IgD-negative memory B cell (primary cell): ENCODE results near the gene MAP3K1. TPM values are rescaled to one million over a fixed set of nuclear protein-coding genes. Genes with fewer than 3 reads are reported as not detected.

Source experiments
- H3K27ac Mint-ChIP-seq, 3 donors: one replicate each; pipeline ENCODE4 v1.8.0; 2020 to 2022; ENCODE audit warnings: mild to moderate bottlenecking in 3 of 3, mixed read lengths in 3 of 3, moderate library complexity in 1 of 3
- H3K27me3 Mint-ChIP-seq: one replicate; pipeline ENCODE4 v1.8.0; 2021; ENCODE audit warnings: mixed read lengths
- H3K36me3 Mint-ChIP-seq: one replicate; pipeline ENCODE4 v1.8.0; 2020; ENCODE audit warnings: mild to moderate bottlenecking, mixed read lengths
- H3K4me1 Mint-ChIP-seq, 3 donors: one replicate each; pipeline ENCODE4 v1.8.0; 2020 to 2022; ENCODE audit warnings: mixed read lengths in 3 of 3, mild to moderate bottlenecking in 1 of 3
- H3K4me3 Mint-ChIP-seq, 4 donors: one replicate each; pipeline ENCODE4 v1.8.0; 2020 to 2022; ENCODE audit warnings: mild to moderate bottlenecking in 4 of 4, mixed read lengths in 4 of 4, moderate library complexity in 3 of 4
- H3K9me3 Mint-ChIP-seq, 3 donors: one replicate each; pipeline ENCODE4 v1.8.0; 2020 to 2021; ENCODE audit warnings: mixed read lengths in 3 of 3, mild to moderate bottlenecking in 1 of 3
- polyA plus RNA-seq: library from polyadenylated mRNA; unstranded; fragments of 300-500 nt; fragmentation: Illumina TruSeq; gene quantifications from one replicate; pipeline ENCODE4 v1.2.3, GENCODE V29; 2021

The MAP3K1 gene
- polyA plus RNA-seq, 1 donor from 2014 or later = 69.8 TPM

- H3K4me1 Mint-ChIP-seq = peaks cover 73 to 84% (median 81%) of the 10 kb centered on the region in 3 donors
- no peaks in the 10 kb centered on the region for H3K27me3 Mint-ChIP-seq
- peak overlapping the region; percentile 32 to 84 (median 69) for H3K27ac Mint-ChIP-seq
- H3K4me3 Mint-ChIP-seq = peak overlapping the region in 3 of 4 donors; percentile 35 to 85 (median 59)
- H3K36me3 Mint-ChIP-seq = peaks cover 14% of the 10 kb centered on the region
- H3K9me3 Mint-ChIP-seq = no peaks in the 10 kb centered on the region
Observed at GRCh38 chr5:56824019-56824418, 8.7 kb downstream of the MAP3K1 start.

DNA sequence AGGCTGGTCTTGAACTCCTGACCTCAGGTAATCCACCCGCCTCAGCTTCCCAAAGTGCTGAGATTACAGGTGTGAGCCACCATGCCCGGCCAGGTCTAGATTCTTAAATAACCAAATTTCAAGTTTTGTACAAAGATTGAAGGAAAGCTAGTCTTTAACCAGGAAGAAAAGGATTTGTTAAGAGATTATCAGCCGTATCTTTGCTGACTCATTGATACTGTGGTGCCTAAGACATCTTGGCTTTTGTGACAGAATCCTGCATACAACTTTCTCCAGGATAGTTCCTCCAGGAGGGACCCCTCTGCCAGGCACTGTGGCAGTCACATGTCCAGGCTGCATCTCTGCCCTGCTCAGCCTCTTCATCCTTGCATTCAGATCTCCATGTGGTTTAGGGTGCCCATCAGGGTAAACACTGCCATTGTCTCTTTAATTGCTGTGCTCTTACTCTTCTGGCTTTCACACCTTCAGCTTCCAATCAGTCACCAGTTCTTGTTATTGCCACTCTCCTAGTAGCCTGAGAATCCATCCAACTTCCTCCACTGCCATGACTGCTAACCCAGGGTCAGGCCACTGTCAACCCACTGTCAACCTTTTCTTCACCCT, 10.0 kb downstream of the MAP3K1 start:
- Mint-ChIP-seq H3K4me3 (peak overlapping the region in 3 of 4 donors; percentile 5 to 85 (median 13)), H3K9me3 (no peaks in the 10 kb centered on the region), H3K36me3 (peaks cover 14% of the 10 kb centered on the region), H3K27me3 (no peaks in the 10 kb centered on the region), H3K4me1 (peaks cover 76 to 82% (median 81%) of the 10 kb centered on the region in 3 donors), H3K27ac (peak overlapping the region; percentile 11 to 84 (median 20))

GRCh38 chr5:56827049-56827448, 11.7 kb downstream of the MAP3K1 start:
- Mint-ChIP-seq H3K4me3 (peak overlapping the region in 3 of 4 donors; percentile 80 to 89 (median 80)), H3K36me3 (peaks cover 6% of the 10 kb centered on the region), H3K27me3 (no peaks in the 10 kb centered on the region), H3K9me3 (no peaks in the 10 kb centered on the region), H3K27ac (peak overlapping the region; percentile 71 to 94 (median 80)), H3K4me1 (peaks cover 81 to 83% (median 82%) of the 10 kb centered on the region in 3 donors)

DNA sequence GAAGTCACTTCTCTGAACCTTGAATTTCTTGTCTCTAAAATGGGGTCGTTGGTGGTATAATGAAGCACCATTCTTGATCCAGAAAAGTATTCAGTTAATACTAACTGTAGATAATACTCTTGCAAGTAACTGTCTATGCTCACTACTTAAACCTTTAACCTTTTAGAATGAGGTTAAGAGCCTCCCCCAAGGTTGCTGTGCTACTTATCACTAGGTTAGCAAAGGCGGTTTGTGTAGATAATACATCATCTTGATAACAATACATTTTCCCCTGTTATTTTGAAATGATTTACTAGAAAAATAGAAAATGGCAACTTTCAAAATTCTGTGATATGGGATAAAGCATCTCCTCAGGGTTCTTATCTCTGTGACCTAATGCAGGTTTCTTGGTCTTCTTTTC, 12.6 kb downstream of the MAP3K1 start:
- peak overlapping the region; percentile 4 to 90 (median 62) for H3K4me3 Mint-ChIP-seq
- H3K9me3 Mint-ChIP-seq = no peaks in the 10 kb centered on the region
- no peaks in the 10 kb centered on the region for H3K27me3 Mint-ChIP-seq

GRCh38 chr5:56829137-56829908, 14.0 kb downstream of the MAP3K1 start:
- peaks cover 78 to 84% (median 80%) of the 10 kb centered on the region in 3 donors for H3K4me1 Mint-ChIP-seq
- H3K36me3 Mint-ChIP-seq = peaks cover 4% of the 10 kb centered on the region
- H3K27ac Mint-ChIP-seq = peak overlapping the region; percentile 94 to 98 (median 95)
- no peaks in the 10 kb centered on the region for H3K27me3 Mint-ChIP-seq
- peak overlapping the region; percentile 73 to 91 (median 90) for H3K4me3 Mint-ChIP-seq
- no peaks in the 10 kb centered on the region for H3K9me3 Mint-ChIP-seq

More for the DNA sequence above, 12.6 kb downstream of the MAP3K1 start:
- Mint-ChIP-seq H3K4me1 (peaks cover 79 to 80% (median 80%) of the 10 kb centered on the region in 3 donors), H3K36me3 (peaks cover 4% of the 10 kb centered on the region), H3K27ac (peak overlapping the region; percentile 67 to 94 (median 71))

DNA sequence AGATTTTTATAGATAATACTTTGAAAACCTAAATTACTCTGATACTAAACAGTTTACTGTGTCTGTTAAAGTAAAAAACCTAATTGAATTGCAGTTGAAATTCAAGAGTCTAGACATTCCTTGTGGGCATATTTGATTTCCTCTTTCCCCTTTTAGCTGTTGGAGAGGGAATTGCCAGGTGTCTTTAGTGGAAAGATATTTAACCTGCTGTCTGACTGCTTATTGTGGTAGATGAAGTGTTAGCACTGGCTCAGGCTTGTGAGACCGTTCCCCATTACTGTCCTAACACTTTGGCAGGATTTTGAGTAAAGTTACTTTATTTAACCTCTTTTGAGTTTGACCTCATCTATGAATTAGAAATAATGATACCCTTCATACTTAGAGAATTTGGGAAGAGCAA, 16.4 kb downstream of the MAP3K1 start:
- peak overlapping the region; percentile 86 to 96 (median 94) for H3K27ac Mint-ChIP-seq
- H3K27me3 Mint-ChIP-seq = no peaks in the 10 kb centered on the region
- peaks cover 3% of the 10 kb centered on the region for H3K36me3 Mint-ChIP-seq
- H3K4me3 Mint-ChIP-seq = peak overlapping the region in 3 of 4 donors; percentile 65 to 80 (median 69)
- H3K9me3 Mint-ChIP-seq = no peaks in the 10 kb centered on the region
- peaks cover 76 to 86% (median 81%) of the 10 kb centered on the region in 3 donors for H3K4me1 Mint-ChIP-seq

GRCh38 chr5:56833325-56833724, 18.0 kb downstream of the MAP3K1 start:
- Mint-ChIP-seq H3K9me3 (no peaks in the 10 kb centered on the region), H3K27ac (peak overlapping the region; percentile 78 to 91 (median 84)), H3K4me3 (peak overlapping the region; percentile 15 to 80 (median 24)), H3K27me3 (no peaks in the 10 kb centered on the region), H3K36me3 (peaks cover 3% of the 10 kb centered on the region), H3K4me1 (peaks cover 75 to 90% (median 82%) of the 10 kb centered on the region in 3 donors)

GRCh38 chr5:56837381-56837780, 22.0 kb downstream of the MAP3K1 start:
- Mint-ChIP-seq H3K27me3 (no peaks in the 10 kb centered on the region), H3K4me3 (peak overlapping the region in 3 of 4 donors; percentile 67 to 82 (median 69)), H3K4me1 (peaks cover 79 to 85% (median 83%) of the 10 kb centered on the region in 3 donors), H3K27ac (peak overlapping the region; percentile 72 to 94 (median 91)), H3K36me3 (peaks cover 3% of the 10 kb centered on the region), H3K9me3 (no peaks in the 10 kb centered on the region)

DNA sequence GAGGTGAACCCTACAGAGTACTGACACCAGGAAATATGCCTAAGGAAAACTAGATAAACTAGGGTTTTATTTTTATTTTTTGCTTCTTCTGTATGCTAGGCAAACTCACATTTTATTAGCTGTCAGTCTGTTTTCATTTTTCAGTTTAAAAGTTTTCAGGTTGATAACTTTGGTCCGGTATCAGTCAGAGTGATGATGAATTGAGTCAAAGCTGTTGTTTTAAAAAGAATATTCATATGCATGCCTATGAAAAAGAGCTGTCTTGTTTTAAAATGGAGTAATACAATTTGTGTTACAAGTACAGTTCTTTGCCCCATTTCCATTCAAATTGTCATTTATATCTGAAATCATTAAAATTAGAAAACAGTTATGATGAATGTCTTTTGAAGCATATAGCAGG, 22.6 kb downstream of the MAP3K1 start:
- peak overlapping the region; percentile 18 to 69 (median 68) for H3K4me3 Mint-ChIP-seq
- no peaks in the 10 kb centered on the region for H3K27me3 Mint-ChIP-seq
- H3K4me1 Mint-ChIP-seq = peaks cover 77 to 89% (median 86%) of the 10 kb centered on the region in 3 donors
- peak overlapping the region; percentile 72 to 94 (median 91) for H3K27ac Mint-ChIP-seq
- H3K36me3 Mint-ChIP-seq = peaks cover 3% of the 10 kb centered on the region
- H3K9me3 Mint-ChIP-seq = no peaks in the 10 kb centered on the region

DNA sequence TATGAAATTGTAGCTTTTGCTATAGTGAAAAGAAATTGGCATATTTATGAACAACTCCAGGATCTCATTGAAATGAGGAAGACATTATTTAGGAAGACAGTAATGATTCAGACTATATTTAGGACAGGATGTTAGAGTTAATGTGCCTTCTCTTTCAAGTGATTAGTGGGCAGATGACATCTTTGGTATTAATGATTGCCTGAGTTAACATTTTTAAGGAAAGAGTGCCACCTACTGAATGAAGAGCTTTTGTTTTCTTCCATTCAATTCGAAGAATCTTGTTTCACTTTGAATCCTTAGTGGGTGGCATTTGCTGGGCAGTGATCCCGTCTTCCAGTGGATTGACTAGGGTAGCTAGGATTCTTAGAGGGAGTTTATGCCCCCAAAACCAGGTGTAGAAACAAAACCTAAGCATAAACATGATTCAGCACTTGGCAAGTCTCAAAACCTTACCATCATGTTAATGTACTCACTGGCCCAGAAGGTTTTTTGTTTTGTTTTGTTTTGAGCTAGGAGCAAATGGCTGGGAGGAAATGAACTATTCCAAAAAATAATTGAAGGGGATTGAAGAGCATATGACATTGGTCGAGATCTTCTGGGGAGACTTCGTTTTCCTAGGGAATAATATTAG, 23.2 kb downstream of the MAP3K1 start:
- H3K9me3 Mint-ChIP-seq = no peaks in the 10 kb centered on the region
- peaks cover 78 to 89% (median 86%) of the 10 kb centered on the region in 3 donors for H3K4me1 Mint-ChIP-seq
- H3K27ac Mint-ChIP-seq = peak overlapping the region; percentile 72 to 94 (median 91)
- peak overlapping the region; percentile 18 to 69 (median 68) for H3K4me3 Mint-ChIP-seq
- no peaks in the 10 kb centered on the region for H3K27me3 Mint-ChIP-seq
- peaks cover 3% of the 10 kb centered on the region for H3K36me3 Mint-ChIP-seq

DNA sequence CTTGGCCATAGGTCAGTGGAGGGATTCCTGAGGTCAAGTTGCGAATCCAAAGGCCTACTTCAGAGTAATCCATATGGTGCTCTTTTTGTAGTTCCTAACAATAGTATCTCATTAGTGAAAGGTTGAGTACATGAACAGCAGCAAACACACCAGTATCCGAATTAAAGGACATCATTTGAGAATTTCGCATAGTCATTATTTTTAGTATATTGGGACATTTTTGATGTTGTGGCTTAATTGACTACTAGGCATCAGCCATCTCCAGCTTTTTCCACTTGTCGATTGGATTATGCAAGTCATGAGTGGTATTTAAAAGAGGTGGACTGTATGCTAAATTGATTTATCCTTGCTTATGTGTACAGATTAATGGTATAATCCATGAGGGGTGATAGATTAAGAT, 23.7 kb downstream of the MAP3K1 start:
- Mint-ChIP-seq H3K27me3 (no peaks in the 10 kb centered on the region), H3K27ac (peak overlapping the region; percentile 89 to 94 (median 91)), H3K4me1 (peaks cover 78 to 88% (median 85%) of the 10 kb centered on the region in 3 donors), H3K9me3 (no peaks in the 10 kb centered on the region), H3K4me3 (peak overlapping the region in 3 of 4 donors; percentile 67 to 69 (median 69)), H3K36me3 (peaks cover 3% of the 10 kb centered on the region)

GRCh38 chr5:56840597-56840996, 25.2 kb downstream of the MAP3K1 start:
- no peaks in the 10 kb centered on the region for H3K9me3 Mint-ChIP-seq
- peaks cover 82 to 89% (median 86%) of the 10 kb centered on the region in 3 donors for H3K4me1 Mint-ChIP-seq
- H3K27ac Mint-ChIP-seq = peak overlapping the region; percentile 20 to 92 (median 88)
- peak overlapping the region; percentile 39 to 90 (median 55) for H3K4me3 Mint-ChIP-seq
- H3K27me3 Mint-ChIP-seq = no peaks in the 10 kb centered on the region
- H3K36me3 Mint-ChIP-seq = no peaks in the 10 kb centered on the region

DNA sequence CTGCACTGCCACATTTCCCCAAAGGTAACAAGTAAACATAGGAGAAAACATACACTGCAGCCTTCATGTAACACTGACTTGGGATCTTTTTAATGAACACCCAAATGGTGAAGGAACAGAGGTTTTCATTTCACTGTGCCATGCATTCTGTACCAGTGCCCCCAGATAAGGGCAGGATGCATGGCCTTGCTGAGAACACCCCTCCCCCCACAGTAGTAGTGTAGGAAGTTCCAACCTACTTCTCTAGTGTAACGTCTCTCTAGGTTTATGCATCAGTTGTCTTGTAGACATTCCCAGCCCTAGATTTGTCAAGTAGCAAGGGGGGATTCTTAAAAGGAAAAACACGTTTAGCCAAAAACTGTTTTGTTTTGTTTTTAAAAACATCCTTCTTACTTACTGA, 29.9 kb downstream of the MAP3K1 start:
- Mint-ChIP-seq H3K27ac (peak overlapping the region; percentile 60 to 78 (median 69)), H3K4me3 (peak overlapping the region in 3 of 4 donors; percentile 53 to 73 (median 61)), H3K27me3 (no peaks in the 10 kb centered on the region), H3K4me1 (peaks cover 78 to 84% (median 81%) of the 10 kb centered on the region in 3 donors), H3K9me3 (no peaks in the 10 kb centered on the region), H3K36me3 (no peaks in the 10 kb centered on the region)

DNA sequence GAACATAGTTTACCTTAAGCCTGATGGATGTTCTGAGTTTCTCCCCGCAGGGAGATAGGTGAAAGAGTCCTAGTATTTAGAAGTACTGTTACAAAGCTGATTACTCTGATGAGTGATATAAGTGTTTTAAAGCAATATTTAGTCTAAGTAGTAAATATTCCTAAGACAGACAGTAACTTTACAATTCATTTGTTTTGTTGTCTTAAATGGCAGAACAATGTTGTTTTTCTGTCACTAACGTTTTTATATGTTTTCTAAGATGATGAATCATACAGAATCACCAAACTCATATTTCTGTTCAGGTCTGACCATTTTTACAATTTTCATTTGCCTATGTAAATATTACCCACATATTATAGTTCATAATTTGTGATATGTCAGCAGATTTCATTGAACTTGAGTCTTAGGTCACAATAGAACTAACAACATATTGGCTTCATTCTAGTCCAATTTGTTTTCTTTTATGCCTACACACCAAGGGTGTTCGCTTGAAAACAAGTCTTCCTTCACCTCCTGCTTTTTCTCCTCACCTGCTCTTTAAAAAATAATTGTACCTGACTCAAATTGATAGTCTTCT, 30.6 kb downstream of the MAP3K1 start:
- Mint-ChIP-seq H3K27ac (peak overlapping the region; percentile 60 to 78 (median 69)), H3K4me3 (peak overlapping the region in 3 of 4 donors; percentile 53 to 73 (median 61)), H3K27me3 (no peaks in the 10 kb centered on the region), H3K4me1 (peaks cover 75 to 77% (median 77%) of the 10 kb centered on the region in 3 donors), H3K9me3 (no peaks in the 10 kb centered on the region), H3K36me3 (no peaks in the 10 kb centered on the region)
